H9 (cell line): ENCODE results near the gene RYR3. TPM values are rescaled to one million over a fixed set of nuclear protein-coding genes. Genes with fewer than 3 reads are reported as not detected.

Experiments used
- DNase-seq: peaks from one replicate; pipeline ENCODE4 v3.0.0-alpha.2; 2017
- H2AFZ ChIP-seq: one replicate; pipeline ENCODE4 v1.6.1; 2013; ENCODE audit warnings: mild to moderate bottlenecking, low read length, control low read depth, moderate library complexity
- H2AK5ac ChIP-seq: 2 replicates; pipeline ENCODE4 v1.6.1; 2013; ENCODE audit warnings: low read length, control low read depth, mixed read lengths; ENCODE audit not compliant: insufficient read length
- H2BK120ac ChIP-seq: one replicate; pipeline ENCODE4 v1.6.1; 2013; ENCODE audit warnings: low read depth, mild to moderate bottlenecking, low read length, control low read depth, inconsistent platforms; ENCODE audit not compliant: poor library complexity, severe bottlenecking
- H2BK12ac ChIP-seq: 2 replicates; pipeline ENCODE4 v1.6.1; 2013; ENCODE audit warnings: low read length, control low read depth, mixed read lengths, low read depth; ENCODE audit not compliant: insufficient read length
- H2BK15ac ChIP-seq: 2 replicates; pipeline ENCODE4 v1.6.1; 2013; ENCODE audit warnings: low read depth, low read length, control low read depth
- H2BK20ac ChIP-seq: one replicate; pipeline ENCODE4 v1.6.1; 2013; ENCODE audit warnings: low read depth, mild to moderate bottlenecking, low read length, control low read depth, inconsistent platforms; ENCODE audit not compliant: poor library complexity, severe bottlenecking
- H2BK5ac ChIP-seq: 2 replicates; pipeline ENCODE4 v1.6.1; 2013; ENCODE audit warnings: low read length, control low read depth, mixed read lengths; ENCODE audit not compliant: insufficient read length
- H3K14ac ChIP-seq: 2 replicates; pipeline ENCODE4 v1.6.1; 2013; ENCODE audit warnings: low read length, control low read depth; ENCODE audit not compliant: insufficient read depth
- H3K18ac ChIP-seq: 2 replicates; pipeline ENCODE4 v1.6.1; 2013; ENCODE audit warnings: low read depth, mild to moderate bottlenecking, mixed read lengths, low read length, control low read depth; ENCODE audit not compliant: insufficient read length
- H3K23ac ChIP-seq: 2 replicates; pipeline ENCODE4 v1.6.1; 2013; ENCODE audit warnings: low read length, control low read depth, mixed read lengths, low read depth; ENCODE audit not compliant: insufficient read length
- H3K23me2 ChIP-seq: 2 replicates; pipeline ENCODE4 v1.6.1; 2013; ENCODE audit warnings: low read depth, mild to moderate bottlenecking, mixed read lengths, low read length, control low read depth; ENCODE audit not compliant: insufficient read length, poor library complexity, severe bottlenecking
- H3K27ac ChIP-seq: 2 replicates; pipeline ENCODE4 v1.5.1; 2013; ENCODE audit warnings: low read length, control low read depth, mixed read lengths, low read depth; ENCODE audit not compliant: insufficient read length
- H3K27me3 ChIP-seq: 2 replicates; pipeline ENCODE4 v1.6.1; 2013; ENCODE audit warnings: low read length, control low read depth, inconsistent platforms; ENCODE audit not compliant: insufficient read depth
- H3K4ac ChIP-seq: 2 replicates; pipeline ENCODE4 v1.6.1; 2013; ENCODE audit warnings: low read depth, mild to moderate bottlenecking, control low read depth, inconsistent platforms, low read length, moderate library complexity
- H3K4me1 ChIP-seq: 2 replicates; pipeline ENCODE4 v1.6.1; 2013; ENCODE audit warnings: low read length, control low read depth, inconsistent platforms; ENCODE audit not compliant: insufficient read depth
- H3K4me2 ChIP-seq: 2 replicates; pipeline ENCODE4 v1.6.1; 2013; ENCODE audit warnings: low read length, control low read depth, mixed read lengths; ENCODE audit not compliant: insufficient read length, insufficient read depth
- H3K56ac ChIP-seq: 2 replicates; pipeline ENCODE4 v1.6.1; 2013; ENCODE audit warnings: low read depth, mild to moderate bottlenecking, mixed read lengths, low read length, control low read depth; ENCODE audit not compliant: insufficient read length
- H3K79me1 ChIP-seq: 2 replicates; pipeline ENCODE4 v1.6.1; 2013; ENCODE audit warnings: low read depth, mild to moderate bottlenecking, moderate library complexity, low read length, control low read depth, inconsistent platforms; ENCODE audit not compliant: insufficient read depth, poor library complexity, severe bottlenecking
- H3K79me2 ChIP-seq: 2 replicates; pipeline ENCODE4 v1.6.1; 2013; ENCODE audit warnings: low read length, control low read depth, inconsistent platforms; ENCODE audit not compliant: insufficient read depth
- H3K9ac ChIP-seq: 2 replicates; pipeline ENCODE4 v1.6.1; 2013; ENCODE audit warnings: low read length, control low read depth, mixed read lengths; ENCODE audit not compliant: insufficient read length; ENCODE audit errors: extremely low read depth
- H3K9me3 ChIP-seq: one replicate; pipeline ENCODE4 v1.6.1; 2013; ENCODE audit warnings: low read depth, low read length, inconsistent platforms; ENCODE audit not compliant: control insufficient read depth
- H3T11ph ChIP-seq: one replicate; pipeline ENCODE4 v1.6.1; 2013; ENCODE audit warnings: mild to moderate bottlenecking, low read length, control low read depth, inconsistent platforms
- H4K20me1 ChIP-seq: one replicate; pipeline ENCODE4 v1.6.1; 2013; ENCODE audit not compliant: control insufficient read depth, insufficient read length, insufficient read depth
- H4K5ac ChIP-seq: 2 replicates; pipeline ENCODE4 v1.6.1; 2013; ENCODE audit warnings: low read depth, mild to moderate bottlenecking, mixed read lengths, low read length, control low read depth; ENCODE audit not compliant: insufficient read length
- H4K8ac ChIP-seq: replicated peaks from 2 replicates; pipeline ENCODE4 v1.6.1; 2013; ENCODE audit warnings: low read length, control low read depth, mixed read lengths, low read depth; ENCODE audit not compliant: insufficient read length
- H4K91ac ChIP-seq: 2 replicates; pipeline ENCODE4 v1.6.1; 2013; ENCODE audit warnings: low read depth, mild to moderate bottlenecking, moderate library complexity, mixed read lengths, low read length, control low read depth; ENCODE audit not compliant: insufficient read length
- H3K27ac Mint-ChIP-seq, 3 experiments: 2 replicates in 2 of 3; 3 replicates in 1 of 3; pipeline ENCODE4 v1.8.0; 2020 to 2021; ENCODE audit warnings: mixed read lengths in 3 of 3, mild to moderate bottlenecking in 1 of 3, moderate library complexity in 1 of 3
- H3K27me3 Mint-ChIP-seq: 2 replicates; pipeline ENCODE4 v1.8.0; 2021; ENCODE audit warnings: low read depth, mild to moderate bottlenecking, moderate library complexity, mixed read lengths
- H3K36me3 Mint-ChIP-seq, 3 experiments: 2 replicates in 2 of 3; 3 replicates in 1 of 3; pipeline ENCODE4 v1.8.0; 2020 to 2021; ENCODE audit warnings: low read depth in 3 of 3, mixed read lengths in 3 of 3; ENCODE audit not compliant: insufficient read depth in 1 of 3
- H3K4me1 Mint-ChIP-seq, 2 experiments: 2 replicates each; pipeline ENCODE4 v1.8.0; 2020; ENCODE audit warnings: mixed read lengths in 2 of 2
- H3K4me3 Mint-ChIP-seq, 2 experiments: 2 replicates in 1 of 2; 3 replicates in 1 of 2; pipeline ENCODE4 v1.8.0; 2020 to 2021; ENCODE audit warnings: mild to moderate bottlenecking in 2 of 2, mixed read lengths in 2 of 2, moderate library complexity in 1 of 2
- H3K9me3 Mint-ChIP-seq, 2 experiments: 2 replicates in 1 of 2; 3 replicates in 1 of 2; pipeline ENCODE4 v1.8.0; 2020; ENCODE audit warnings: mild to moderate bottlenecking in 2 of 2, mixed read lengths in 2 of 2, moderate library complexity in 1 of 2
- CTCF ChIP-seq: fragments of 200-600 bp; sonication (generic); conservative IDR thresholded peaks from 3 replicates; pipeline ENCODE4 v1.8.0; 2021; ENCODE audit warnings: antibody characterized with exemption, mild to moderate bottlenecking
- WGBS: extraction: QIAGEN DNeasy Blood & Tissue Kit; methylation state at CpG from one replicate; pipeline ENCODE4 v1.1.7; 2013; ENCODE audit warnings: missing lambda C conversion rate, low lambda C conversion rate, mixed read lengths; ENCODE audit not compliant: insufficient read length; ENCODE audit errors: extremely low coverage; 5-methylcytosine and 5-hydroxymethylcytosine counted together
- total RNA-seq: library from RNA; stranded (reverse); gene quantifications from 2 replicates; pipeline ENCODE4 v1.2.1, GENCODE V29; 2021

Gene RYR3
- total RNA-seq, 1 experiment from 2014 or later: 0.85 TPM

GRCh38 chr15:33278816-33279612 is 31.8 kb upstream of the RYR3 start:
- H3K4ac ChIP-seq: no peak overlapping the region
- no peak overlapping the region for H3K9ac ChIP-seq
- peak overlapping the region in 1 of 3 experiments; percentile 10; a peak in 1 of 7 replicates for H3K27ac Mint-ChIP-seq
- H2BK15ac ChIP-seq: no peak overlapping the region
- no peaks in the 10 kb centered on the region for H3K27me3 Mint-ChIP-seq
- no peak for TF ChIP-seq CTCF
- no peaks in the 10 kb centered on the region for H3K9me3 ChIP-seq
- no peaks in the 10 kb centered on the region for H3K27me3 ChIP-seq
- no peak overlapping the region for H3K23ac ChIP-seq
- no peak overlapping the region for H3K14ac ChIP-seq
- no peaks in the 10 kb centered on the region; a peak in 1 of 7 replicates for H3K36me3 Mint-ChIP-seq
- no peaks in the 10 kb centered on the region for H4K20me1 ChIP-seq
- H3K79me2 ChIP-seq: no peaks in the 10 kb centered on the region
- H3K18ac ChIP-seq: no peak overlapping the region
- no CpG with 5 or more reads among the region's 4 CpGs for WGBS
- no peak overlapping the region for H3K56ac ChIP-seq
- no peak overlapping the region for H4K8ac ChIP-seq
- H2AFZ ChIP-seq: no peak overlapping the region
- no peak overlapping the region for H3K4me2 ChIP-seq
- peaks cover 5% of the 10 kb centered on the region in 2 experiments for H3K9me3 Mint-ChIP-seq
- DNase-seq: peak; percentile 71
- no peak overlapping the region for H4K91ac ChIP-seq
- H3K79me1 ChIP-seq: no peaks in the 10 kb centered on the region
- H2BK120ac ChIP-seq: no peak overlapping the region
- peaks cover 25 to 34% of the 10 kb centered on the region in 2 experiments for H3K4me1 Mint-ChIP-seq
- peaks cover 5% of the 10 kb centered on the region for H3K4me1 ChIP-seq
- no peak overlapping the region for H3K27ac ChIP-seq
- no peak overlapping the region for H3K4me3 Mint-ChIP-seq
- no peak overlapping the region for H2AK5ac ChIP-seq
- H2BK12ac ChIP-seq: no peak overlapping the region
- no peak overlapping the region for H2BK5ac ChIP-seq
- no peak overlapping the region for H2BK20ac ChIP-seq
- no peaks in the 10 kb centered on the region for H3K23me2 ChIP-seq
- H3T11ph ChIP-seq: no peak overlapping the region
- H4K5ac ChIP-seq: no peak overlapping the region
